GM19468 (cell line): ENCODE results near the gene THPO.
A peak's percentile ranks its signal among the peaks of the same experiment; 100 is the strongest.

ENCODE experiments used
- ATAC-seq: cut with Tn5 transposase; IDR thresholded peaks from one replicate; pipeline ENCODE4 v1.9.1; 2021; ENCODE audit warnings: mild to moderate bottlenecking, moderate library complexity, moderate number of reproducible peaks; ENCODE audit not compliant: unreplicated experiment; ENCODE audit errors: extremely low read depth

THPO gene

GRCh38 chr3:184368586-184369183, 9.3 kb downstream of the THPO start:
- ATAC-seq: no peak

DNA sequence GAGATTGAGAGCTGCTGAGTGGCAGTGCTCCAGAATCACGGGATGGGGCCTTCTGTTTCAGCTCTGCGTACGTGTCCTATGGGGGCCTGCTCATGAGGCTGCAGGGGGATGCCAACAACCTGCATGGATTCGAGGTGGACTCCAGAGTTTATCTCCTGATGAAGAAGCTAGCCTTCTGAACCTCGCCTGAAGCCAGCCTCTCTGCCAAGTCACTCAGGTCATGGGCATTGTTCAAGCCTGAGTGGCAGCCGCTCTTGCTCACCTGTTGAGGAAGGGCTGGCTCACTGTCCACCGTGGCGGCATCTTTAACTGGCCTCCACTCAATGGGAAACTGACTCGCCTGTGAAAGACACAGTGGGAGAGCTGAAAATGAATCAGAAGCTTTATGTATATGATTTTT, 9.9 kb downstream of the THPO start:
- ATAC-seq: no peak

- no peak for ATAC-seq
These were observed 11.3 kb downstream of the THPO start for GRCh38 chr3:184366619-184367289.

DNA sequence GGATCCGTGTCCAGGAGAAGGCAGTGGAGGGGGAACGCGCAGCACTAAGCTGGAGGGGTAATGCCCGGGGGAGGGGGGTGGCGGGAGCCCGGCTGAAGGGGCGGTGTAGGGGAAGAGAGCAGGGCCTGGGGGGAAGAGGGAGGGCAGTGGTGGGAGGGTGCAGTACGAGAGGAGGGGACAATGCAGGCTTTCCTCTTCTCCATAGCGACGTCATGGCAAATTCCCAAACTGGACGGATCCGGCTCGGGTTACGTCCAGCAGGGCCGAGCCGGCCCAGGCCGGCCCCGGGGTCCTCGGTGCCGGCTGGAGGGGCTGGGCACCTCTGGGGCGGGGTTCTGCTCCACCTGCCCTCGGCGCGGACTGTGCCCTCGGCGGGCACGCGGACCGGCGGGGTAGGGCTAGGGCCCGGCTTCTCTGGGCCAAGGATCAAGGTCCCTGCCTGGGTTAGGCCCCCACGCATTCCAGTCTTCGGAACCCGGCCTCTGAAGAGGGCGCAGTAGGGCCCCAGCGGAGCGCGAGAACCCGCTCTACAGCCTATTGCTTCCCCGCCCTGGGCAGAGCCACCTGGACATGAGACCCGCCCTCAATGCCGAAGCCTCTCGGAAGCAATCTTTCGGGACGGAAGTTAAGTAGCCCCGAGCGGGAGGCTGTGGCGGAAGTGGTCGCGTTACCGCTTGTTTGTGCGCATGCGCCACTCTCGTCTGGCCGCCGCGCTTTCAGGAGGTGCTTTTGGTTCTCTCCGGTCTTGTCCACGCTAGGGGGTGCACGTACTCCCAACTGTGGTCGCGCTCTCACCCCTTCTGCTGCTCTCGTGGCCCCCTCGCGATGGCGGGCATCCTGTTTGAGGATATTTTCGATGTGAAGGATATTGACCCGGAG, 15.1 kb downstream of the THPO start:
- ATAC-seq: peak; percentile 85

DNA sequence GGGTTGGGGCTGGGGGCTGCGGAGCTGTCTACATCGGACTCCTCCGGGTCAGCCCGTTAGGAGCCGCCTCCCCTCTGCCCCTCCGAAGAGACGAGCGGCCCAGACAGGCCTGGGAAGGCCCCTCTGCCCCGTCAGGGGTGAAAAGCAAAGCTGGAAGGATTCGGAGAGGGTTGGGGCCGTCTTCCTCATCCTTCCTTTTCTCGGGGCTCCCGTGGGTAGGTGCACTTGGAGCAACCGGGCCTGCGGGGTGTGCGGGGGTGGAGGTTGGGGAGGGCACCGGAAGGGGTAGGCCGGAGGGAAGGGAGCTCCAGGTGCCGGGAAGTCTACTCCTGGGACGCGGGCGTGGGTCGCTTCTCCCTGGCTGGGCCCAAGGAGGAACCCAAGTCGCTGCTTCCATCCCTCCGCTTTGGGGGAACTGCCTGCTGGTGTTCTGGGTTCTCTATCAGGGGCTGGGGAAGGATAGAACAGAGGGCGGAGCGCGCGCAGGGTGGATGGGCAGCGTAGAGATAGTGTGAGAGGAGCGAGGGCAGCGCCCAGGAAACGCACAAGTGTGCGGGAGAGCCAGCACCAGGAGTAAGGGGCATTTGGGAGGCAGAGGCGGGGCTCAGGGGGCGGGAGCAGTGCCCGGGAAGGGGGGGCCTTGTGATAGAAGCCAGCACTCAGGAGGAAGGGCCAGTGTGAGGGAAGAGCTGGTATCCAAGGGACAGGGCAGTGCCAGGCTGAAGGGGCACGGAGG, 15.9 kb downstream of the THPO start:
- ATAC-seq: no peak

DNA sequence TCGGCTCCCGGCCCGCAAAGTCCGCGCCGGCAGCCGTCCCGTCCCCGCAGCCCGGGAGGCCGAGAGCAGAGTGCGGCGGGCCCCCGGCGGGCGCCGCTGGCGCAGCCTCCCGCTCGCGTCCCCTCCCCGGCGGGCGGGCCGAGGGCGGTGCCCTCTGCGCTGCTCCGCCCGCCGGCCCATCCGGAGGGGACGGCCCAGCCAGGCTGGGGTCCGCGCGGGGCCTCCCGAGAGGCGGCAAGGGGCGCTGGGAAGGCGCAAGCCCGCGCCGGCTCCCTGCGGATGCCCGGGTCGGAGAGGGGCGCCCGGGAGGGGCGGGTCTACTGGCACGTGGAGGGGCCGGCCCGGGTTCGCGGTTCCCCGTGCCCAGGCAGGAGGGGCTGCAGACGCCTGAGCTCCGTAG, 16.5 kb downstream of the THPO start, which contains the start of the genes CLCN2 and POLR2H:
TSS of gene CLCN2 (minus strand) at position 74 of the 400 bp plus-strand sequence. CDS start 126 bp downstream, outside the sequence.
TSS of gene POLR2H (plus strand) at position 179 of the 400 bp plus-strand sequence. CDS start 1,783 bp downstream, outside the sequence.
- peak; percentile 23 for ATAC-seq

DNA sequence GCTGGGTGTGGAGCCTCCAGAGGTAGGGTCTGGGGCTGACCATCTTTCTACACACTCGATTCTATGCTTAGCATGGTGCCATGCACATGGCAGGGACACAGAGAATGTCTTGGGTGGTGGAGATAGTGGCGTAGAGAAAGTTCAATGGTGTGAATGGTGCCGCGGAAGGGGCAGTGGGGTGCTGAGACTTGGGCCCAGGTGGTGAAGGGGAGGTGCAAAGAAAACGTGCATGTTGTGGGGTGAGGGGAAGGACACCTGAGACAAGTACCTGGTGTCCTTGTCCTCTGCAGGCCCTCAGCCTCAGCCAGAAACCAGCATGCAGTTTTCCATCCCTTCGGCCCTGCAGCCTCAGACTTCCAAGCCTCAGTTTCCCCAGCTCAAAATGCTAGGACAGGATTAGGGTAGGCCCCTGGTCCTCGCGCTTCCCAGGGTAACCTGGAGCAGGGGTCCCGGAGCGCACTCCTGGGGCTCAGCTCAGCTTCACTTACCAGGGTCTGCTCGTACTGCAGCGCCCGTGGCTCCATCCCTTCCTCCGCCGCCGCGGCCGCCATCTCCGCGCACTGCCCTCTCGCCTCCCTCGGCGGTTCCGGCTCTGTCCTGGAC, 17.0 kb downstream of the THPO start:
- ATAC-seq: no peak

GRCh38 chr3:184360070-184360928, 17.7 kb downstream of the THPO start:
- ATAC-seq: no peak

GRCh38 chr3:184359610-184360009, 18.4 kb downstream of the THPO start:
- no peak for ATAC-seq

DNA sequence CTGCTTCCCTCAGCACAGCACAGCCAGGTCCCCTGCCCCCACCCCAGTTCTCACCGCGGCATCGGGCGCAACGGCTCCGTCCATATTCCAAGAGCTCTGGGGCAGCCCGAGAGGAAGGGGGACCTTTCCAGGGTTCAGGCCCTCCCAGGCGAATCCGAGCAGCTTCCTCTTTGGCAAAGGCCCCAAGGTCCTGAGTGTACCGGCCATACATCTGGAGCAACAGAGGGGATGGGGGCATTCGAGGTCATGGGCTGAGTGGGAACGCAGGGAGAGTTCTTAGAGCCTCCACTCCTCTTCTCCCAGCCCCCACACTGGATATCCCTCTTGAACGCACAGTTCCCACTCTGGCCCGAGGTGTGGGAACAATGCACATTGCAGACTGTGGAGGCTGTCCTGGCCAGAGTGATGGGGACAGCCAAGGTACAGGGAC, 19.1 kb downstream of the THPO start:
- no peak for ATAC-seq

DNA sequence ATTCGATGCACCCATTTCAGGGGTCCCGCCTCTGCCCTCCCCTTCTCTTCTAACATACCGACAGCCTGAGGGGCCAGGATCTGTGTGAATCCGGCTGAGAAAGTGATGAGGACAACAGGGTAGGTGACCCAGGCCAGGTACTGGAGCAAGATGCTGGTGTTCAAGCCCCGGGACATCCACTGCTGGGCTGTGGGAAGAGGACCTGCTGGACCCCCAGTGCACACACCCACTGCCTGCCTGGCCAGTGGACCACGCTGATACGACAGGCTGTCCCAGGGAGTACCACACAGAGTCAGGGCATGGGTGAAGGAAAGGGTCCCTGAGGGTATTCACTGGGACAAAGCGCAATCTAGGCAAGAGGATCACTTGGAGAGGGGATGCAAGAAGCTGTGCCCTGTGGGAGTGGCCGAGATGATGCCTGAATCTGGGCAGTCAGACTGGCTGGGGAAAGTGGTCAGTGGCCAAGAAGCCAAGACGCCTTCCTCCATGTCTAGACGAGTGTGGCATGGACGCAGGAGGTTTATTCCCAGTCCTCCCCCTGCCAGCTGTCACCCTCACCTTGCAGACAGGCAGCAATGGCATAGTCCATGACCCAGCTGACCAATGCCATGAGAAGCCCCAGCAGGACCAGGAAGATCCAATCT, 19.8 kb downstream of the THPO start:
- ATAC-seq: no peak

GRCh38 chr3:184357248-184358123, 20.5 kb downstream of the THPO start:
- ATAC-seq: no peak

DNA sequence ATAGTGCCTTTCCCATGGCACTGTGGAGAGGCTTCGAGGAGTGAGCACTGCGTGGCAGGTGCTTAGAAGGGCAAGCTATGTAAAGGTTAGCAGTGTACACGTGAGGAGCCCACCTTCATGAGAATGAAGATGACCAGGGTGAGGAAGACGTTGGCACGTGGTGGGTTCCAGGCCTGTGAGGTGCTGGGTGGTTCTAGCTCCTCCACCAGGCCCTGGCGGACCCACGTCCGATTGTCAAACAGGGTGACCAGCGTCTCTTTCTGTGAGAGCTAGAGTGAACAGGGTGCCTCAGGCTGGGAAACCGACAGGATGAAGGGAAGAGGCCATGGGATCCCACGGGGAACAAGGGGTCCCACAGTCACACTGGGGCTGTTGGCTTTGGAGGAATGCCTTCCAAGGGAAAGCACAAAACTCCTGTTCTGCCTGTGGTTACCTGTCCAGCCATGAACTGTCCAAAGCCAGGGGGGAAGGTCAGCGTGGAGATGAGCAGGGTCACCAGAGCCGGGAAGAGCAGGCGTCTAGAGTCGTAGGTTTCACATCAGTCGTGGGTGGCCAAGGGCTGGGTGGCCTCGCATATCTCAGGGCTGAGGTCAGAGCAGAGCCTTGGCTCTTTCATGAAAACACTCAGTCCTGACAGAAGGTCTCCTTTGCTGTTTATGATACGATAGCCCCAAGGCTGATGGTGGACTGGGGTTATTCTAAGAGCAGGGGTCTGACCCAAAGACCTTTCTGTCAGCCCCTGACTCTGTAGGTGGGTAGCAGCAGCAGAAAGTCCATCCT, 22.6 kb downstream of the THPO start:
- ATAC-seq: no peak

GRCh38 chr3:184354754-184355153, 23.3 kb downstream of the THPO start:
- ATAC-seq: no peak

GRCh38 chr3:184354121-184354728, 23.8 kb downstream of the THPO start:
- ATAC-seq: no peak

DNA sequence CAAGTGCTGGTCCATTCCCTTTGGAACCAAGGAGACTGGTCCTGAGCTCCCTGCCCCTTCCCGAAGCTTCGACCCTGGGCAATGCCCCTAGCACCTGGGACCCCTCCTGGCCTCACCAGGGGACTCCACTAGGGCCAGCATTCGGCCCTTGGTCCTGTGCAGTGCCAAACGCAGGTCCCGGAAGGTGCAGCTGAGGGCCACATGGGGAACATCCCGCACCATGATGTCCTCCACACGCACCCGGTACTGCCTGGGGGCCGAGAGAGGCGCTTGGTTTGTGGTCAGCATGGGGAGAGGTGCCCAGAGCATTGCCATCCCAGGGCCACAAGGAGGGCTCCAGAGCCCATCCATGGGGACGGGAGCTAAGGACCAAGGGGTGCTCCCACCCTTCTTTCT, 24.5 kb downstream of the THPO start:
- no peak for ATAC-seq
